Brain pericyte (primary cell): ENCODE measurements around the gene COBL.

Experiments
- DNase-seq: peaks from one replicate; pipeline ENCODE4 v3.0.0-alpha.2; 2012; ENCODE audit warnings: low read depth, low spot score

COBL gene

GRCh38 chr7:51148216-51148615 is 168.4 kb downstream of the COBL start:
- DNase-seq: no peak

DNA sequence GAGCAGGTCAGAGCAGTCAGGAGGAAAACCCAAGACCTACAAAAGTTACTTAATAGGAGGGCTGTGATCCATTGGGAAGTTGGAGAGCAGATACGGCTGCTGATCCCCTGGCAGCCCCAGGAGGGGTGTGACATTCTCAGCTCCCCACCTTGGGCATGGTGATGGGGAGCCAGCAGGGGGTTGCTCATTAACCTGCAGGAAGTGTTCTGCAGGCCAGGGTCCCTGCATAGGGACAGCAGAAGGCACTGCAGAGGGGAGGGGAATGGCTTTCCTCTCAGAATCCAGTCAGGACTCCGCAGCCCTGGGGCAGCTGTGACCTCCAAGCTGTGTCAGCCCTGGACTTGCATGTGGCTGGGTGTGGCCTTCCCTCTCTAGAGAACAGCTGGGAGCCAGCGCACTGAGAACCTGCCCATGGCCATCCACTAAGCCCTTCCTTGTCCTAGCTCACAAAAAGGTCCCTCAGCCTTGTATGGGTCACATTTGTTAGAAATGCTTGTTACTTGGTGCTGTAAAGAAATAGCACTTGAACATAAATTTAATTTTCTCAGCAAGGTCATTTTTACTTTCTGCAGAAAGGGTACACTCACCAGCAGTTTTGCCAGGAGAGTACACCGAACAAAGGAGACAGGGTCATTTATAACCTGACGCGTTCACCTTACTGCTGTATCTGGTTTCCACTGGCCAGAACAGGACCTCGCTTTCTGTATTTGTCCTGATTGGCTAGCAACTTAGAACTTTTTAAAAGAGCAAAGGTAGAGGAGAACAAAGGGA is 169.6 kb downstream of the COBL start:
- DNase-seq: no peak

- DNase-seq: no peak
Observed at GRCh38 chr7:51144178-51144577, 172.4 kb downstream of the COBL start.

GRCh38 chr7:51142741-51143385 is 173.7 kb downstream of the COBL start:
- no peak for DNase-seq

DNA sequence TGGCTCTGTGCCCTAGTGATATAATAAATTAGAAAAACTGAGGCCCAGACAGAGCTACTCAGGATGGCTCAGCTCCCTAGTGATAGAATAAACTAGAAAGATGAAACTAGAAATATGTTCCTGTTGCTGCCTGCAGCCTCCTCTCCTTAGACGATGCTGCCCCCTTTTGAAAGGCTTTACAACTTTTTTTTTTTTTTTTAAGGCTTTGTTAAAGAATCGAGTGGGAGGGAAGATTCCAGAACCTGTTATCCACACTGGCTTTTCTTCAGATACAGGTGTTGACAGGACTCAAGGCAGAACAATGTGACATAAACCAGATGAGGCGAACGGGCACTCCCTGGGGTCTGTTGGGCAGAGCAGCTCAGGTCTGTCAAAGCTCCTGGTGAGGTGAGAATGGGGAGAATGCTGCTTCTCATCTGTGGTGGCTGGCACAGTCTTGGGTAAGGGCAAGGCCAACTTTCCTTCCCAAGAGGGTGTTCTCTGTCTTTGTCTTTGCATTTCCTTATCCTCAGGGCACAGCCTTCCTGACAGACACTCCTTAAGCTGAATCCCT is 175.1 kb downstream of the COBL start:
- DNase-seq: no peak

GRCh38 chr7:51140199-51141164 is 176.1 kb downstream of the COBL start:
- DNase-seq: no peak

GRCh38 chr7:51139796-51140195 is 176.8 kb downstream of the COBL start:
- no peak for DNase-seq

GRCh38 chr7:51138123-51139085 is 178.2 kb downstream of the COBL start:
- DNase-seq: no peak

DNA sequence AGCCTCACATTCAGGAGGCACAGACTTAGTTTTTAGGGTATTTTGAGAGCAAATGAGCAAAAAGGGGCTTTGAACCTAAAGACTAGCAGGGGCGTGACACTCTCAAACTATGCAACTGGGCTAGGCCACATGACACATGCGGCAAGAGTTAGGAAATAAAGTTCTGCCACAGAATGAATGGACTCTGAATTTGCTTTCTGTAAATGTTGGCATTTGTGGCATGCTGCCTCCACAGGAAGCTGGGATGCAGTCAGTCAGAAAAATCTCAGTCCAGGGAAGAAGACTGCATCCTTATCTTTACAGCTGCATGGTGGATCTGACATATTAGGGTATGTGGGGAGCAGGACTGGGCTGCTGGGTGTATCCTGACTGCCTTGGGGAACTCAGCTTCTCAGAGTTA is 181.0 kb downstream of the COBL start:
- DNase-seq: no peak

DNA sequence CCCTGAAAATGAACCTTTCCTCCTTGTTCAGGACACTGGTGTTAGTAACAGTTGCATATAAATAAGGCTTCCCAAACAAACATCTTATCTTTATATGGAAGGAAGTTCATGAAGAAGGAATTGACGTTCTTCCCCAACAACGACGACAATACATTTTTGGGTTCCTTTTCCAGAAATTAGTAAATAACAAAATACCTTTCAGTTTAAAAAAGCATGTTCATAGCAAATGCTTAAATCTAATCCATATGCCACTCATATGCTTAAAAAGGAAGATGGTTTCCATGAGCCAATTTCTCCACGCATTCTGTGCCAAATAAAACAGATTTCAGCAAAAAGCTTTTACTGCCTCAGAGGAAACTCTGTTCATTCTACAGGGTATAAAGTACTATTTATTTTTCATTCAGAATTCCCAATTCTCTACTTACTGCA is 182.6 kb downstream of the COBL start:
- no peak for DNase-seq

DNA sequence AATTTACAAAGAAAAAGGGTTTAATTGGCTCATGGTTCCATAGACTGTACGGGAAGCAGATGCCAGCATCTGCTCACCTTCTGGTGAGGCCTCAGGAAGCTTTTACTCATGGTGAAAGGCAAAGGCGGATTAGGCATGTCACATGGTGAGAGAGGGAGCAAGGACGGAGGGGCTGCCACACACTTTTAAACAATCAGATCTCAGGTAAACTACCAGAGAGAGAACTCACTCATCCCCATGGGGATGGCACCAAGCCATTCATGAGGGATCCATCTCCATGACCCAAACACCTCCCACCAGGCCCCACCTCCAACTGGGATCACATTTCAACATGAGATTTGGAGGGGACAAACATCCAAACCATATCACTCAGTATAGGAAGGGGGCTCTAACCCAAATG is 183.9 kb downstream of the COBL start:
- no peak for DNase-seq

- no peak for DNase-seq
Observed at GRCh38 chr7:51129527-51130472, 186.8 kb downstream of the COBL start.

DNA sequence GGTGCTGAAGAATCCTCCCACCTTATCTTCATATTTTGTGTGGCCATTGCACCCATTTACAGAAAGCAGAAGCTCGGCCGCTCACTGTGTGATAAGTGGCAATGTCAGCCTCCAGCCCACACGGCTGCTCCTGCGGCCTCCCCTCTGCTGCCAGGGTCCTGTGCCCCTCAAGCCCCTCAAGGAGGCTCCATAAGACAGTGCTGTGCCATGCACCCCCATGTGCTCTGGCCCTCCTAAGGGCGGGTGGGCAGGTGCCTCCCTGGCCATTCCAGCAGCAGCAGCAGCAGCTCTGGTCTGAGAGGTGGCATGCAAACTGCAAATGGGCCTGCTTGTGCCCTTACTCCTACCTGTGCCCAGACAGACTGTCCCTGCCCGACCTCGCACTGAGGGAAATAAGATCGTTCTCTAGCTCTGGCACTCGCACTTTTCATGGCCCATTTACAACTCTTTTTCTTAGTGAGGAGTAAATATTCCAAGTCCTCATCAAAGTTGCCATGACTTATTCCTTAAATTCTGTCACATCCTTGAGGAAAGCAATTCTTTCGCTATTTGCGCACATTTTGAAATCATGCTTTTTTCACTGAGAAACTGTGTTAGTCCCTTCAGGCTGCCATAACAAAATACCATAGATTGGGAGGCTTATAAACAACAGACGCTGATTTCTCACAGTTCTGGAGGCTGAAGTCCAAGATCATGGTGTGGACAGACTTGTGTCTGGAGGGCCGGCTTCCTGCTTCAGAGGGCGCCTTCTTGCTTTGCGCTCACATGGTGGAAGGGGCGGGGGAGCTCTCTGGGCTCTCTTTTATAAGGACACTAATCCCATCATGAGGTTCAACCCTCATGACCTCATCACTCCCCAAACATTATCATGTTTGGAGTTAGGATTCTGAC is 187.8 kb downstream of the COBL start:
- no peak for DNase-seq

GRCh38 chr7:51127618-51127904 is 189.0 kb downstream of the COBL start:
- DNase-seq: no peak

DNA sequence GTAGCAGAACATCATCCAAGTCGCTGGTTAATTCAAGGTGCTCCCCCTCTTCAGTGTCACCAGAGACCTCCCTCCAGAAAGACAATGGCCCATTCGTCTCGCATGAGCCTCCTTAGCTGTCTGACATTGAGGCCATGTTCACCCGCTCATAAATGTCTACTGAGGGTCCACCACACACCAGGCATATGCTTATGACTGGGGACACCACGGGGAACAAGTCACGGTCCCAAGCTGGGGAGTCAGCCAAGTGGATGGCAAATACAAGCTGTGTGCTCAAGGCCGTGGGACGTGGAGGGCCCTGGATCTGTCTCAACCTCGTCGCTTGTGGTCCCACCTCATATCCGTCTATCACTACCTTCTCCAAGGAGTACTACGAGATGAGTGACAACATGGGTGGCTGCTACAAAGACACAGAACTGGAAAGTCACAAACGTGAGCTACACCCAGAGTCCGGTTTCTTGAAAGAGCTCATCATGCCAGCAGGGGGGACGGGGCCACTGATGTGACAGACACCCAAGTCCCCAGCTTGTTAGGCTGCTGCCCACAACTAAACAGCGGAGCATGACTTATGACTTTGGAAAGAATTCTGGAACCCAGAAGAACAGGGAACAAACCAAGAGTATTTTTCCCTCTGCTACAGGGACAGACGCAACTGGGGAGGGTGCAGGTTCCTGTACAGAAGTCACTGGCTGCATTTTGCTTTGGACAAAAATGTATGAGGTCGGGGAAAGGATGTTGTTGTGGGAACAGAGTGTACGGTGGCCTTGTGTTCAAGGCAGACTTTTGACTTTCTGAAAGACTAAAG is 189.6 kb downstream of the COBL start:
- no peak for DNase-seq

DNA sequence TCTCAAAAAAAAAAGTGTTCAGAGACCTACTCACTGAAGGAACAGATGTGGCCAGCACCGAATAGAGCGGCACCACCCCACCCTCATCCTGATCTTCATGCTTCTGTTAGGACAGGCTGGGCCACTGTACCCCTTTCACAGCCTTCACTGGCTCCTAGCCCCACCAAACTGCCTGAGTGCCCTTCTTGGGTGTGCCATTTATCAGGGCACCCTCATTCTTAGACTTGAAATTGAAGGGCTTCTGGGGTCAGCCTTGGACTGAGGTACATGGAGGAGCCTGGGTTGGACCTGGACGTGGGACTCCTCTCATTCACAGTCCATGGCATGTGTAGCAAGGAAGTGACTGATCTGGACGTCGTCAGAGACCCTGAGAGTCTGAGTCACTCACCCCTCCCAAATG is 190.3 kb downstream of the COBL start:
- no peak for DNase-seq

- DNase-seq: no peak
Observed at GRCh38 chr7:51124321-51124720, 192.3 kb downstream of the COBL start.
